ENCODE measurements around the gene MC5R.
"Not testable (repeated sequence)": the region's sequence is repeated elsewhere in the genome, so short reads cannot be mapped to it uniquely, and the experiment has no call there.

The MC5R gene

DNA sequence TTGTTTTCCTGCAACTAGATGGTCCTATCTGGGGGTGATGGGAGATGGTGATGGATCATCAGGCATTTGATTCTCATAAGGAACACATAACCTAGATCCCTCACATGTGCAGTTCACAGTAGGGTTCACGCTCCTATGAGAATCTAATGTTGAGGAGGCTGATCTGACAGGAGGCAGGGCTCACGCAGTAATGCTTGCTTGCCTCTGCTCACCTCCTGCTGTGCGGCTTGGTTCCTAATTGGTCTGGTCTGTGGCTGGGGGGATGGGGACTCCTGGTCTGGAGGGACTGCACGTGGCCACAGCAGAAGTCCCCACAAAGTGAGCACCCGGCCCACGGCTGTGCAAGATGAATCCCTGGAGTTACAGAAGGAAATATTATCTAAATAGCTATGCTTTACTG, 11.3 kb downstream of the MC5R start:
- DNase-seq (ENCODE audit: low spot score) (no peak), ATAC-seq (ENCODE audit: low read depth) (no peak)
- TF ChIP-seq, protein P1, sequence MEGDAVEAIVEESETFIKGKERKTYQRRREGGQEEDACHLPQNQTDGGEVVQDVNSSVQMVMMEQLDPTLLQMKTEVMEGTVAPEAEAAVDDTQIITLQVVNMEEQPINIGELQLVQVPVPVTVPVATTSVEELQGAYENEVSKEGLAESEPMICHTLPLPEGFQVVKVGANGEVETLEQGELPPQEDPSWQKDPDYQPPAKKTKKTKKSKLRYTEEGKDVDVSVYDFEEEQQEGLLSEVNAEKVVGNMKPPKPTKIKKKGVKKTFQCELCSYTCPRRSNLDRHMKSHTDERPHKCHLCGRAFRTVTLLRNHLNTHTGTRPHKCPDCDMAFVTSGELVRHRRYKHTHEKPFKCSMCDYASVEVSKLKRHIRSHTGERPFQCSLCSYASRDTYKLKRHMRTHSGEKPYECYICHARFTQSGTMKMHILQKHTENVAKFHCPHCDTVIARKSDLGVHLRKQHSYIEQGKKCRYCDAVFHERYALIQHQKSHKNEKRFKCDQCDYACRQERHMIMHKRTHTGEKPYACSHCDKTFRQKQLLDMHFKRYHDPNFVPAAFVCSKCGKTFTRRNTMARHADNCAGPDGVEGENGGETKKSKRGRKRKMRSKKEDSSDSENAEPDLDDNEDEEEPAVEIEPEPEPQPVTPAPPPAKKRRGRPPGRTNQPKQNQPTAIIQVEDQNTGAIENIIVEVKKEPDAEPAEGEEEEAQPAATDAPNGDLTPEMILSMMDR (IDR thresholded peaks at IDR 0.05; ENCODE audit: poor library complexity, severe bottlenecking) = no peak
- H3K27ac ChIP-seq (ENCODE audit: poor library complexity, severe bottlenecking) = no peak overlapping the region
- no peaks in the 10 kb centered on the region for H3K4me1 ChIP-seq (ENCODE audit: insufficient read depth, poor library complexity, severe bottlenecking)
- H3K4me3 ChIP-seq (ENCODE audit: severe bottlenecking) = no peak overlapping the region
- peaks cover 17% of the 10 kb centered on the region for H3K27me3 ChIP-seq (ENCODE audit: insufficient read depth, poor library complexity, severe bottlenecking)
- H3K36me3 ChIP-seq (ENCODE audit: low read depth) = no peaks in the 10 kb centered on the region
- no peaks in the 10 kb centered on the region for H3K9me3 ChIP-seq (ENCODE audit: severe bottlenecking)

DNA sequence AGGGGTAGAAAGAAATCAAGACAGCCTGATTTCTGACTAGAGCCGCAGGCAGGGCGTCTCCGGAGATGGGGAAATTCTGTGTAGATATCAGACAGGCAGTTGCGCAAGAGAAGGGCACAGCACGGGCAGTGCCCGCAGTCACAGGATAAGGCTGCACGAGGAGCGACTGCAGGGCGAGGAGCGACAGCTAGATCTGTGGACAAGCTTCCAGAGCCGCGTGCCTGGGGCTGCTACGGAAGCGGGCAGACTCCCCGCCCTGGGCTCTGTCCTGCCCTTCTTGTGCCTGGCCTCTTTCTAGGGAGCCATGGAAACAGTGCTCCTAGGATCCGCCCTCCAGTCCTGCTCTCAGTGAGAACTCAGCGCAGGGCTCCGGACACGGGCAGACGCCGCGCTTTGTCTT, 12.6 kb downstream of the MC5R start:
- Histone ChIP-seq H3K4me3 (ENCODE audit: severe bottlenecking) (no peak overlapping the region), H3K27me3 (ENCODE audit: insufficient read depth, poor library complexity, severe bottlenecking) (peaks cover 17% of the 10 kb centered on the region), H3K27ac (ENCODE audit: poor library complexity, severe bottlenecking) (no peak overlapping the region), H3K36me3 (ENCODE audit: low read depth) (no peaks in the 10 kb centered on the region), H3K9me3 (ENCODE audit: severe bottlenecking) (no peaks in the 10 kb centered on the region), H3K4me1 (ENCODE audit: insufficient read depth, poor library complexity, severe bottlenecking) (no peaks in the 10 kb centered on the region)
- TF ChIP-seq, protein P1 (IDR thresholded peaks at IDR 0.05; ENCODE audit: poor library complexity, severe bottlenecking) = no peak
- no peak for ATAC-seq (ENCODE audit: low read depth)
- DNase-seq (ENCODE audit: low spot score) = no peak

DNA sequence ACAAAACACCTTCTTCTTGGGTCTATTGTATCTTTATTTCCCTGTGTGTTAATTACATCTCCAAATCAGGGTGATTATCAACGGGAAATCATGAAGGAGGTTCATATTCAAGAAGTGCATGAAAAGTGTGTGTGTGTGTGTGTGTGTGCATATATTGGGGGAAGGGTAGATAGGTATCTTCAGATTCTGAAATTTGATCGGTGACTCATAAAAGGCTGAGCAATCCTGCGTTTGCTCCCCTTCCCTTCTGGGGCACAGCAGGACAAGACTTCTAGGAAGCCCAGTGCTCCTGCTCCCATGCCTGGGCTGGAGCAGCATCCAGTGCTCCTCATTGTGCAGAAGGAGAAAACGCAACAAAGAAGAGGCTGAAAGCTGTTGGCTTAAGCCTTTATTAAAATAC, 25.8 kb downstream of the MC5R start:
- TF ChIP-seq, protein P1 (IDR thresholded peaks at IDR 0.05; ENCODE audit: poor library complexity, severe bottlenecking) = no peak
- Histone ChIP-seq H3K4me3 (ENCODE audit: severe bottlenecking) (no peak overlapping the region), H3K4me1 (ENCODE audit: insufficient read depth, poor library complexity, severe bottlenecking) (no peaks in the 10 kb centered on the region), H3K36me3 (ENCODE audit: low read depth) (no peaks in the 10 kb centered on the region), H3K27me3 (ENCODE audit: insufficient read depth, poor library complexity, severe bottlenecking) (no peaks in the 10 kb centered on the region), H3K27ac (ENCODE audit: poor library complexity, severe bottlenecking) (no peak overlapping the region), H3K9me3 (ENCODE audit: severe bottlenecking) (no peaks in the 10 kb centered on the region)
- ATAC-seq (ENCODE audit: low read depth) = no peak
- DNase-seq (ENCODE audit: low spot score) = no peak

DNA sequence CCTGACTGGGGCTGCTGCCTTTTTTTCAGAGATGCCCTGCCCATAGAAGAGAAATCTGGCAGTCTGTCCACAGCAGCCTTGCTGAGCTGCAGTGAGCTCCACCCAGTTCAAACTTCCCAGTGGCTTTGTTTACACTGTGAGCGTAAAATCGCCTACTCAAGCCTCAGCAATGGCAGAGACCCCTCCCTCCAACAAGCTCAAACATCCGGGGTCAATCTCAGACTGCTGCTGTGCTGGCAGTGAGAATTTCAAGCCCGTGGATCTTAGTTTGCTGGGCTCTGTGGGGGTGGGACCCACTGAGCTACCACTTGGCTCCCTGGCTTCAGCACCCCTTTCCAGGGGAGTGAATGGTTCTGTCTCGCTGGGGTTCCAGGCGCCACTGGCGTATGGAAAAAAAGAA, 38.9 kb downstream of the MC5R start:
- H3K9me3 ChIP-seq (ENCODE audit: severe bottlenecking); DNase-seq (ENCODE audit: low spot score); ATAC-seq (ENCODE audit: low read depth): not testable (repeated sequence)

DNA sequence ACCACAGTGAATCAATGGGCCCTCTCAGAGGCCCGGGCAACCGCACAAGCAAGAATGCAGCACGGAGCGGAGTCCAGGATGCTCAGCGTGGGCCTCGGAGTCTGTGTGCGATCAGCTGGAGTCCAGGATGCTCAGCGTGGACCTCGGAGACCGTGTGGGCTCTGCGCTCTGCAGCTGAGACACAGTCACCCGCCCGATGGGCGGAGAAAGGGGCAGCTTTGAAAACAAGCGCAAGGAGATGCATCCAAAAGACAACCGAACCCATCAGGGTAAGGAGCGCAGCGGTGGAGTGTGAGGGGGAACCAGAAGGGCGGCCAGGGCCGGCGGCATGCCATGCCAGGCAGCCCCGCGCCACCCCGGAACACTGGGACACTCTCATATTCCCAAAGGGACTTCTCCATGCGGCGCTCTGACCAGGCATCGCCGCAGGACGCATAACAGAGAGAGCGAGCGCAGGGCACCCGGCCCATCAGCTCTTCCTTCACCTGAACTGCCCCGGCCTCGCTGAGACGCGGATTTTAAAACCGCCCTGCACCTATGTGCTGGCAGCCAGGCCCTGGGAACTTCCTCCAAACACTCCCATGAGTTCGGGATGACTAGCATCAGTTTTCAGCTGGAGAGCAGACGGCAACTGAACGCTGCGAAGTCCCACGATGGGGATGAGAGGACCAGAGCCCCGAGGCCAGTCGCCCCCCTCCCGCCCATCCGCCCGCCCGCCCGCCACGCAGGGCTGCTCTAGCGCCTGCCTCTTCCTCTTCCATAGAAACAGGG, 44.7 kb downstream of the MC5R start:
- no peak overlapping the region for H3K27ac ChIP-seq (ENCODE audit: poor library complexity, severe bottlenecking)
- TF ChIP-seq, protein P1 (IDR thresholded peaks at IDR 0.05; ENCODE audit: poor library complexity, severe bottlenecking) = no peak
- H3K27me3 ChIP-seq (ENCODE audit: insufficient read depth, poor library complexity, severe bottlenecking) = peaks cover 47% of the 10 kb centered on the region
- H3K4me1 ChIP-seq (ENCODE audit: insufficient read depth, poor library complexity, severe bottlenecking) = no peaks in the 10 kb centered on the region
- no peak overlapping the region for H3K4me3 ChIP-seq (ENCODE audit: severe bottlenecking)
- no peaks in the 10 kb centered on the region for H3K9me3 ChIP-seq (ENCODE audit: severe bottlenecking)
- ATAC-seq (ENCODE audit: low read depth) (peak; percentile 25; the same call in 2 of the 3 replicates), DNase-seq (ENCODE audit: low spot score) (no peak)
- no peaks in the 10 kb centered on the region for H3K36me3 ChIP-seq (ENCODE audit: low read depth)

More for the DNA sequence above, 38.9 kb downstream of the MC5R start:
- H3K36me3 ChIP-seq (ENCODE audit: low read depth); H3K4me1 ChIP-seq (ENCODE audit: insufficient read depth, poor library complexity, severe bottlenecking); H3K27ac ChIP-seq (ENCODE audit: poor library complexity, severe bottlenecking); H3K4me3 ChIP-seq (ENCODE audit: severe bottlenecking): not testable (repeated sequence)
- H3K27me3 ChIP-seq (ENCODE audit: insufficient read depth, poor library complexity, severe bottlenecking) = peaks cover 28% of the 10 kb centered on the region

Measured in RWPE2 (cell line).